ENCODE results near the gene SLC25A45. TPM values are rescaled to one million over a fixed set of nuclear protein-coding genes. Genes with fewer than 3 reads are reported as not detected.

Gene SLC25A45
- total and polyA plus RNA-seq, 7 donors = 3.7 to 18.5 (median 7.0) TPM

- Histone ChIP-seq H3K4me3 (peak overlapping the region; percentile 22), H3K27ac (peak overlapping the region; percentile 67), H3K4me1 (peaks cover 29% of the 10 kb centered on the region), H3K27me3 (ENCODE audit: insufficient read depth in 3 of 3, low read length in 2 of 3) (no peaks in the 10 kb centered on the region), H3K36me3 (ENCODE audit: insufficient read depth in 1 of 2, low read depth in 1 of 2) (no peaks in the 10 kb centered on the region), H3K9me3 (no peaks in the 10 kb centered on the region)
- TF ChIP-seq CTCF (IDR thresholded peaks at IDR 0.05) = peak; percentile 77
- intact Hi-C loops (cut with DNase I) = loop anchor here in 1 of 2 donors (2.0 kb wide), 1 partner anchor 142 kb away; no protein-coding TSS in a partner anchor
- peak; percentile 55 to 70 (median 62) for ATAC-seq
- 1 to 5% (median 3%) methylated on average over 4 of the region's 4 CpGs for WGBS, 3 donors
- no peak for DNase-seq
These were observed 16.1 kb downstream of the SLC25A45 start for GRCh38 chr11:65366340-65366773.

- intact Hi-C loops (cut with DNase I) = no loop called here
- Histone ChIP-seq H3K36me3 (ENCODE audit: insufficient read depth in 1 of 2, low read depth in 1 of 2) (no peaks in the 10 kb centered on the region), H3K4me1 (peaks cover 17% of the 10 kb centered on the region), H3K4me3 (no peak overlapping the region), H3K27me3 (ENCODE audit: insufficient read depth in 3 of 3, low read length in 2 of 3) (no peaks in the 10 kb centered on the region), H3K27ac (no peak overlapping the region), H3K9me3 (no peaks in the 10 kb centered on the region)
- ATAC-seq (no peak), DNase-seq (no peak)
- WGBS, 3 donors = 66 to 73% (median 73%) methylated on average over 3 of the region's 3 CpGs
- TF ChIP-seq CTCF (IDR thresholded peaks at IDR 0.05) = no peak
These were observed 18.7 kb downstream of the SLC25A45 start for GRCh38 chr11:65363770-65364169.

GRCh38 chr11:65362966-65363365 is 19.5 kb downstream of the SLC25A45 start:
- no peaks in the 10 kb centered on the region for H3K27me3 ChIP-seq (ENCODE audit: insufficient read depth in 3 of 3, low read length in 2 of 3)
- H3K9me3 ChIP-seq = no peaks in the 10 kb centered on the region
- WGBS, 3 donors = 89 to 94% (median 90%) methylated on average over 6 of the region's 6 CpGs
- DNase-seq (no peak), ATAC-seq (no peak)
- TF ChIP-seq CTCF (IDR thresholded peaks at IDR 0.05) = no peak
- H3K4me3 ChIP-seq = no peak overlapping the region
- intact Hi-C loops (cut with DNase I) = no loop called here
- no peak overlapping the region for H3K27ac ChIP-seq
- no peaks in the 10 kb centered on the region for H3K36me3 ChIP-seq (ENCODE audit: insufficient read depth in 1 of 2, low read depth in 1 of 2)
- H3K4me1 ChIP-seq = peaks cover 17% of the 10 kb centered on the region

DNA sequence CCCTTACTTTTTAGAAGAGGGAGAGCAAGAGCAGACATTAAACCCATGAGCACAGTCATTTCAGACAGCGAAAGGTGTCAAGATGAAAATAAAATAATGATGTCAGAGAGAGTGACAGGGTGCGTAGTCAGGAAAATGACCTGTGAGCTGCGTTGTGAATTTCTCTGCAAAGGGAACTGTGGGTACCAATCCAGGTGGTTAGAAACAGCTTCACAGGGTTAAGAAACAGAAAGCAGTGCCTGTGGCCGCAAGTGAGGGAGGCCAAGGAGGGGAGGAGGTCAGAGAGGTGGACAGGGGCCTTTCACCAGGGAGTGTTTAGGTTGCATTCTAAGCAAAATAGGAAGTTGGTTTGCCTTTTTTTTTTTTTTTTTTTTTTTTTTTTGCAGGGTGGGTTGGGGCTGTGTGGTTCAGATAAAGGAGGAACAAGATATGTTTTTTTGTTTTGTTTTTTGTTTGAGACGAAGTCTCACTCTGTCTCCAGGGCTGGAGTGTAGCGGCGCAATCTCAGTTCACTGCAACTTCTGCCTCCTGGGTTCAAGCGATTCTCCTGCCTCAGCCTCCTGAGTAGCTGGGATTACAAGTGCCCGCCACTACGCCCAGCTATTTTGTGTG is 20.0 kb downstream of the SLC25A45 start:
- peaks cover 15% of the 10 kb centered on the region for H3K4me1 ChIP-seq
- H3K36me3 ChIP-seq (ENCODE audit: insufficient read depth in 1 of 2, low read depth in 1 of 2) = no peaks in the 10 kb centered on the region
- H3K27ac ChIP-seq = no peak overlapping the region
- no peaks in the 10 kb centered on the region for H3K9me3 ChIP-seq
- no peak for TF ChIP-seq CTCF (IDR thresholded peaks at IDR 0.05)
- H3K27me3 ChIP-seq (ENCODE audit: insufficient read depth in 3 of 3, low read length in 2 of 3) = no peaks in the 10 kb centered on the region
- intact Hi-C loops (cut with DNase I) = no loop called here
- ATAC-seq (no peak), DNase-seq (no peak)
- H3K4me3 ChIP-seq = no peak overlapping the region
- 82 to 88% (median 82%) methylated on average over 10 of the region's 10 CpGs for WGBS, 3 donors
